ENCODE data around the gene RPL35.

DNA sequence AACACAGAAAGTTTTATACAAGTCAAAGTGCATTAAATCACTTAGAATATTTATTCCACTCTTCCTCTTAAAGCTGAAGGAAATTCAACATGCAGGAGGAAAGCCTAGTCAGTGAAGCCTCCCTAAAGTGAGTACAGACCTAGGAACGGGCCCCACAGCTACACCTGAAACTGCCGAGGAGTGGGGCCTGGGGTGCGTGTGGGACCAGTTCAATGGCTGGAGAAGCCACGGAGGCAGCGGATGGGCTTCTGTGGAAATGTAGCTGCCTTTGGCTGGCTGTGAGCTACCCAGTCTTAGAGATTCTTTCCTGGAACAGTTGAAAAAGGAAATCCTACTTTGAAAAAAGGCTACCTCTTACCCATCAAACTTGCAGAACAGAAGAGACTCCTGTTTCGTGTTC, 16.8 kb upstream of the RPL35 start:
- TF ChIP-seq CTCF (conservative IDR thresholded peaks at IDR 0.05; ENCODE audit: low read depth in 2 of 2) = no peak
- TF ChIP-seq EZH2 (IDR thresholded peaks at IDR 0.05; ENCODE audit: low read depth, unreplicated experiment) = no peak
- TF ChIP-seq, protein P1, sequence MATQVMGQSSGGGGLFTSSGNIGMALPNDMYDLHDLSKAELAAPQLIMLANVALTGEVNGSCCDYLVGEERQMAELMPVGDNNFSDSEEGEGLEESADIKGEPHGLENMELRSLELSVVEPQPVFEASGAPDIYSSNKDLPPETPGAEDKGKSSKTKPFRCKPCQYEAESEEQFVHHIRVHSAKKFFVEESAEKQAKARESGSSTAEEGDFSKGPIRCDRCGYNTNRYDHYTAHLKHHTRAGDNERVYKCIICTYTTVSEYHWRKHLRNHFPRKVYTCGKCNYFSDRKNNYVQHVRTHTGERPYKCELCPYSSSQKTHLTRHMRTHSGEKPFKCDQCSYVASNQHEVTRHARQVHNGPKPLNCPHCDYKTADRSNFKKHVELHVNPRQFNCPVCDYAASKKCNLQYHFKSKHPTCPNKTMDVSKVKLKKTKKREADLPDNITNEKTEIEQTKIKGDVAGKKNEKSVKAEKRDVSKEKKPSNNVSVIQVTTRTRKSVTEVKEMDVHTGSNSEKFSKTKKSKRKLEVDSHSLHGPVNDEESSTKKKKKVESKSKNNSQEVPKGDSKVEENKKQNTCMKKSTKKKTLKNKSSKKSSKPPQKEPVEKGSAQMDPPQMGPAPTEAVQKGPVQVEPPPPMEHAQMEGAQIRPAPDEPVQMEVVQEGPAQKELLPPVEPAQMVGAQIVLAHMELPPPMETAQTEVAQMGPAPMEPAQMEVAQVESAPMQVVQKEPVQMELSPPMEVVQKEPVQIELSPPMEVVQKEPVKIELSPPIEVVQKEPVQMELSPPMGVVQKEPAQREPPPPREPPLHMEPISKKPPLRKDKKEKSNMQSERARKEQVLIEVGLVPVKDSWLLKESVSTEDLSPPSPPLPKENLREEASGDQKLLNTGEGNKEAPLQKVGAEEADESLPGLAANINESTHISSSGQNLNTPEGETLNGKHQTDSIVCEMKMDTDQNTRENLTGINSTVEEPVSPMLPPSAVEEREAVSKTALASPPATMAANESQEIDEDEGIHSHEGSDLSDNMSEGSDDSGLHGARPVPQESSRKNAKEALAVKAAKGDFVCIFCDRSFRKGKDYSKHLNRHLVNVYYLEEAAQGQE (IDR thresholded peaks at IDR 0.05; ENCODE audit: unreplicated experiment) = no peak
- no peak for TF ChIP-seq EZH2phosphoT487 (IDR thresholded peaks at IDR 0.05; ENCODE audit: unreplicated experiment)
- TF ChIP-seq POLR2AphosphoS5 (IDR thresholded peaks at IDR 0.05; ENCODE audit: low read depth) = no peak
- no peak for TF ChIP-seq CREB1 (CRISPR knock-in tag; IDR thresholded peaks at IDR 0.05; ENCODE audit: low read depth)
- TF ChIP-seq, protein P2, sequence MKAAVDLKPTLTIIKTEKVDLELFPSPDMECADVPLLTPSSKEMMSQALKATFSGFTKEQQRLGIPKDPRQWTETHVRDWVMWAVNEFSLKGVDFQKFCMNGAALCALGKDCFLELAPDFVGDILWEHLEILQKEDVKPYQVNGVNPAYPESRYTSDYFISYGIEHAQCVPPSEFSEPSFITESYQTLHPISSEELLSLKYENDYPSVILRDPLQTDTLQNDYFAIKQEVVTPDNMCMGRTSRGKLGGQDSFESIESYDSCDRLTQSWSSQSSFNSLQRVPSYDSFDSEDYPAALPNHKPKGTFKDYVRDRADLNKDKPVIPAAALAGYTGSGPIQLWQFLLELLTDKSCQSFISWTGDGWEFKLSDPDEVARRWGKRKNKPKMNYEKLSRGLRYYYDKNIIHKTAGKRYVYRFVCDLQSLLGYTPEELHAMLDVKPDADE (IDR thresholded peaks at IDR 0.05) = no peak
- TF ChIP-seq STAT1 (IDR thresholded peaks at IDR 0.05; ENCODE audit: unreplicated experiment) = no peak
- no peak for TF ChIP-seq NANOG (IDR thresholded peaks at IDR 0.05; ENCODE audit: borderline replicate concordance)
- TF ChIP-seq ZNF331 (CRISPR knock-in tag; IDR thresholded peaks at IDR 0.05; ENCODE audit: low read depth) = no peak

Data from GM23338 (cell line).